ENCODE data around the gene EPB41.
"Not testable (repeated sequence)": the region's sequence is repeated elsewhere in the genome, so short reads cannot be mapped to it uniquely, and the experiment has no call there.

The EPB41 gene

GRCh38 chr1:28983509-28984310 is 69.3 kb downstream of the EPB41 start:
- peak in 1 of 2 donors; percentile 10 for DNase-seq

- no peak for DNase-seq
These were observed 69.9 kb downstream of the EPB41 start for GRCh38 chr1:28984311-28984684.

DNA sequence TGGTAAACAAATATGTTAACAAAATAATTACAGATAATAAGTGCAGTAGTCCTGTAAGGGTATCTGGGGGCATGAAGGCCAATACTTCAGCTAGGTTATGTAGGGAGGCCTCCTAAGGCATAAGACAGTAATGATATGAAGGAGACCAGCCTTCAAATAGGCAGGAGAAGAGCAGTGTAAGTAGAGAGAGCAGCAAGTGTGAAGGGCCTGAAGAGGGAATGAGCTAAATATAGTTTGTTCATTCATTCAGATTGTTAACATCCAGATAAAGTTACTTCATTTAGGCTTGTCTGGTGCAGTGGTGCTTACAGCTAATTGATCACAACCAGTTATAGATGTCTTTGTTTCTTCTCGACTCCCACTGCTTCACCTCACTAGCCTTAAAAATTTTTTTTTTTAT is 71.1 kb downstream of the EPB41 start:
- DNase-seq = no peak

GRCh38 chr1:28986306-28986910 is 72.0 kb downstream of the EPB41 start:
- no peak for DNase-seq

DNA sequence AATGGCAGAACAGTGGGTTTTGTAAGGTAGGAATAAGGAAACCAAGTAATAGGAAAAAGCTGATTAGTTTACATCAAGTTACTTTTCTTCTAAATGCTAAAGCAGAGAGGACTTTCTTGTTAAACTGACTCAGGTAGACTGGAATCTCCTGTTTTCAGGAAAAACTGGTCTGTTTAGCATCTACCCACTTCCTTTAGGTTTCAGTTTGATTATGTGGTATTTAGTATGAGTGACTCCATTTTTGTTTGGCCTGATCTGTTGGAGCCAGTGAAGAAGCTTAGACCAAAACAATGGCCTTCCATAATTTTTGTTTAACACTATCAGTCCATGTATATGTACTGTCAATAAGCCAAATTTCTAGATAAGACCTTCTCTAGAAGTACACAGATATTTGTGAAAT is 88.4 kb downstream of the EPB41 start:
- DNase-seq = no peak

DNA sequence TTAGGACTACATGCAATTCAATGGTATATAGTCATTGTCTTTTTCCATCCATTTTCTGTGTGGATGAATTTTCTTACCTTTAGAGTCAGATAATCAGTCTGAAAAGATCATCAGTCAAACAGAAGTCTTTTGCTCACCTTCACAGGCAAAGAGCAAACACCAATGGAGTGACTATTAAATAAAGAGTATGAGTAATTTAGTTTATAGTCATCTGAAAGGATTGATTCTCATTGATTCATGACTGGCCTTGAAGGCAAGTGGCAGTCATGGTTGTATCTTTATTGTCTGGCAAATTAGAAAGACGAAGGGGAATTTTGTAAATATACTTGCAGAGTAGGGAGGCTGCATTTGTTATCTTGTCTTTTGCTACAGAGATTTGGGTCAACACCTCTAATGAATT is 89.9 kb downstream of the EPB41 start:
- DNase-seq = no peak

GRCh38 chr1:29004798-29005197 is 90.4 kb downstream of the EPB41 start:
- DNase-seq = no peak

GRCh38 chr1:29011775-29012174 is 97.4 kb downstream of the EPB41 start:
- no peak for DNase-seq

- no peak for DNase-seq
These were observed 102.9 kb downstream of the EPB41 start for GRCh38 chr1:29017235-29017634.

DNA sequence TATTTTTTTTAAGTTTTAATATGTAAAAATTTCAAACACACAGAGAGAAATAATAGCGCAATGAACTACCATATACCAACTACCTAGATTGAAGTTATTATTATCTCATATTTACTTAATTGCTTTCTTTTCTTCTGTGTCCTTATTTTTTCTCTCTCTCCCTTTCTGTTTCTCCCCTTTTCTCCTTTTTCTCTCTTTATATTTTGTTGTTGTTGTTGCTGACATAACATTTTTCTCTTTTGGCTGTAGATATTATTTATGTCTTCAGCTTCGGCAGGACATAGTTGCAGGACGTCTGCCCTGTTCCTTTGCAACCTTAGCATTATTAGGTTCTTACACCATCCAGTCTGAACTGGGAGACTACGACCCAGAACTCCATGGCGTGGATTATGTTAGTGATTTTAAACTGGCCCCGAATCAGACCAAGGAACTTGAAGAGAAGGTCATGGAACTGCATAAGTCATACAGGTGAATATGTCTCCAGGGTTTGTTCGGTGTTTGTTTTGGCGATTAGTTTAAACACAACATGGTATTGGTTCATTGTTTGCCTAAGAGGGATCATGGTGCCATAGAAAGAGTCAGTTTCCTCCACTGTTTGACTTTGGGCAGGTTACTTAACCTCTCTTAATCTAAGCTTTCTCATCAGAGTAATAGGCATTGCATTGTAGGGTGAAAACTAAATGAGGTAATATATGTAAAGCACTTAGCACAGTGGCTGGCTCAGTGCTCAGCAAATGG is 103.8 kb downstream of the EPB41 start:
- no peak for DNase-seq

GRCh38 chr1:29022620-29023019 is 108.3 kb downstream of the EPB41 start:
- DNase-seq = no peak

DNA sequence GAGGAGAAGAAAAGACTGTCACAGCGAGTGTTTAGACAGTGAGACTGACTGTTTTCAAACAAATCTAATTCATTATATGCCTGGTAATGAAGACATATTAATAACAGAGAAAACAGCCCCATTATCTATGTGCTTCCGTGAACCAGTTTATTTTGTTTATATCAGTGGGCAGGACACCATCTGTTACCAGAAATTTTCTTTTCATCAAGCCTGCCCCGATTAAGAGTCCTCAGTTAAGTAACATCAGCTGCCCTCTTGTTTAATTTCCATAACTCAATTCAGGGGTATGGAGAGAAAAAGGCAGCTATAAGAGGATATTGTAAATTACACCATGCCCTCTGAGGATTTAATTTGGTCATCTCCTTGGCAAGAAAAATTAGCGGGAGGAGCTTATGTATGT is 115.3 kb downstream of the EPB41 start:
- DNase-seq = no peak

GRCh38 chr1:29032841-29033240 is 118.5 kb downstream of the EPB41 start:
- DNase-seq = no peak

GRCh38 chr1:29033829-29034466 is 119.6 kb downstream of the EPB41 start:
- peak in 1 of 2 donors; percentile 55 for DNase-seq

- no peak for DNase-seq
These were observed 129.1 kb downstream of the EPB41 start for GRCh38 chr1:29043274-29043965.

DNA sequence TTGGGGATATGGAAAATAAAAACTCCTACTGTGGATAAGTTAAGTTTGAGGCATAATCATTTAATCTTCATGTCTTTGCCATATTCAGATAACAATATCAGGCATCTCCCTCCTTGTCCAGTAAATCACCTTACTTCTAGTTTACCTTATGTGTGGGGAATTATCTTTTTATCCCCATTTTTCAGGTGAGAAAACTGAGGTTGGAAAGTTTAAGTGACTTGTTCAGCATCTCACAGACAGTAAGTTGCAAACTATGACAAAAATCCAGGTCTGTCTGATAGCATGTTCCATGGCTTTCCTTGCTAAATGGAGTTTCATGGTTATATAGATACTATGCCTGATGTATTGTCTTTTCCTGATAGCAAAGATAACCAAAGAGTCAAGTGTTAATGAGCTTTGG is 129.6 kb downstream of the EPB41 start:
- no peak for DNase-seq

GRCh38 chr1:29045663-29046062 is 131.3 kb downstream of the EPB41 start:
- DNase-seq = not testable (repeated sequence)

DNA sequence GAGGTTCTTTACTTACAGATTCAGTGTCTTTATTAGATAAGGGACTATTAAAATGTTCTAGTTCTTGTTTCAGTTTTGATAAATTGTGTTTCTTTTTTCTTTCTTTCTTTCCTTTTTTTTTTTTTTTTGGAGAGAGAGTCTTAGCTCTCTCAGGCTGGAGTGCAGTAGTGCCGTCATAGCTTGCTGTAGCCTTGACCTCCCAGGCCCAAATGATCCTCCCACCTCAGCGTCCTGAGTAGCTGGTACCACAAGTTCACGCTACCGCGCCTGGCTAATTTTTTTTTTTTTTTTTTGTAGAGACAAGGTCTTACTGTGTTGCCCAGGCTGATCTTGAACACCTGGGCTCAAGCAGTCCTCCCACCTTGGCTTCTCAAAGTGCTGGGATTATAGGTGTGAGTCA is 132.8 kb downstream of the EPB41 start:
- no peak for DNase-seq

GRCh38 chr1:29050166-29050565 is 135.8 kb downstream of the EPB41 start:
- DNase-seq = no peak

GRCh38 chr1:29052100-29052499 is 137.7 kb downstream of the EPB41 start:
- no peak for DNase-seq

DNA sequence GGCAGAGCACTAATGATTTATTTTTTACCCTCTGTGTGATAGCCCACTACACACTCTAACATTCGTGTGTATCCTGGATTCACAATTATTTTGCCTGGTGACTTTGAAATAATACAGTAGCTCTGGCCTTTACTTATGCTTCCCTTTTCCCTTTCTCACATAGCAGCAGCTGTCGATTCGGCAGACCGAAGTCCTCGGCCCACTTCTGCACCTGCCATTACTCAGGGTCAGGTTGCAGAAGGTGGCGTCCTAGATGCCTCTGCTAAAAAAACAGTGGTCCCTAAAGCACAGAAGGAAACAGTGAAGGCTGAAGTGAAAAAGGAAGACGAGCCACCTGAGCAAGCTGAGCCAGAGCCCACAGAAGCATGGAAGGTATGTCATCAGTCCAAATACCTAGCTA is 138.6 kb downstream of the EPB41 start:
- DNase-seq = no peak

DNA sequence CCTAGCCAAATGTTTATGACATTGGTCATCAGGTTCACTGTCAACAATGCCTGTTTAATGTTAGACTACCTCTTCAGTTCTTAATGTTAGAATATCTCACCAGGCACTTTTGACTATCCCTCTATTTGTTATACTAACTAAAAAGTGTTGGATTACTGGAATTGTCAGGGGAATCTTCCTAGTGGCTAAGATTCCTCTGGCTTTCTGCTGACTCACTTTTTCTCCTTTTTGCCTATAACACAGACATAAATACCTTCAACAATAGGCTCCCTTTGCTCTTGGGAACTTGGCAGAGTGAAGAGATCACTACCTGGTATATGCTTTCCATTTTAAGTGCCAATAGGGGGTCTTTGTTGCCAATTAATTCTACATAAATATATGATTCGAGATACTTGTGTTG is 140.8 kb downstream of the EPB41 start:
- no peak for DNase-seq

DNA sequence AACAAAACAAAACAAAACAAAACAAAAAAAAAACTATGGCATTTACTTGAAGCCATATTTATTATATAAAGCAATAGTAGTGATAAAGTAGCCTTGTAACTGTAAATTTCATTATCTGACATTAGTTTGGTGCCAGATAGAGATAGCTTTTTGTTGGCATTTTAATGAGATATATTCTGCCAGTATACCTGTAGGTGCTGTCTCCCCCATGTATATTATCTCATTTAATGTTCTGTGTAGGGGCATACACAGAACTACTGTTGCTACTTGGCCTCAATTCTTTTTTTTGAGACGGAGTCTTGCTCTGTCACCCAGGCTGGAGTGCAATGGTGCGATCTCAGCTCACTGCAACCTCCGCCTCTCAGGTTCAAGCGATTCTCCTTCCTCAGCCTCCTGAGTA is 141.9 kb downstream of the EPB41 start:
- DNase-seq = no peak
